HepG2 (cell line): ENCODE results near the gene HS6ST1.

Source experiments
- EZH2 ChIP-seq: conservative IDR thresholded peaks from 2 replicates; pipeline ENCODE4 v1.6.1; 2012; ENCODE audit warnings: mild to moderate bottlenecking, low read depth, low read length, moderate library complexity
- FOXP1 ChIP-seq, 2 experiments: fragments of 450-650 bp in 1 of 2; IDR thresholded peaks; 2 replicates each; pipeline ENCODE4 v1.6.1; 2017 to 2018; ENCODE audit warnings: antibody characterized with exemption in 1 of 2
- KAT7 ChIP-seq: IDR thresholded peaks from 2 replicates; pipeline ENCODE4 v1.6.1; 2018; ENCODE audit warnings: borderline replicate concordance, missing compliant biosample characterization
- RFXANK ChIP-seq: IDR thresholded peaks from 2 replicates; pipeline ENCODE4 v1.6.1; 2016
- SNRNP70 ChIP-seq: fragments of 200-400 bp; formaldehyde crosslinking; IDR thresholded peaks from 2 replicates; pipeline ENCODE4 v1.6.1; 2017; ENCODE audit warnings: mild to moderate bottlenecking, low read depth, low read length, moderate library complexity
- ZNF501 ChIP-seq: sonication (generic); formaldehyde crosslinking; IDR thresholded peaks from 2 replicates; pipeline ENCODE4 v1.5.1; 2020; ENCODE audit warnings: mild to moderate bottlenecking, moderate library complexity, missing genetic modification reagents
- ZNF773 ChIP-seq: sonication (generic); formaldehyde crosslinking; IDR thresholded peaks from 2 replicates; pipeline ENCODE4 v1.4.0; 2020; ENCODE audit warnings: missing genetic modification reagents, borderline replicate concordance
- ZNF891 ChIP-seq: sonication (generic); formaldehyde crosslinking; IDR thresholded peaks from 2 replicates; pipeline ENCODE4 v1.5.0; 2020; ENCODE audit warnings: mild to moderate bottlenecking, missing genetic modification reagents

DNA sequence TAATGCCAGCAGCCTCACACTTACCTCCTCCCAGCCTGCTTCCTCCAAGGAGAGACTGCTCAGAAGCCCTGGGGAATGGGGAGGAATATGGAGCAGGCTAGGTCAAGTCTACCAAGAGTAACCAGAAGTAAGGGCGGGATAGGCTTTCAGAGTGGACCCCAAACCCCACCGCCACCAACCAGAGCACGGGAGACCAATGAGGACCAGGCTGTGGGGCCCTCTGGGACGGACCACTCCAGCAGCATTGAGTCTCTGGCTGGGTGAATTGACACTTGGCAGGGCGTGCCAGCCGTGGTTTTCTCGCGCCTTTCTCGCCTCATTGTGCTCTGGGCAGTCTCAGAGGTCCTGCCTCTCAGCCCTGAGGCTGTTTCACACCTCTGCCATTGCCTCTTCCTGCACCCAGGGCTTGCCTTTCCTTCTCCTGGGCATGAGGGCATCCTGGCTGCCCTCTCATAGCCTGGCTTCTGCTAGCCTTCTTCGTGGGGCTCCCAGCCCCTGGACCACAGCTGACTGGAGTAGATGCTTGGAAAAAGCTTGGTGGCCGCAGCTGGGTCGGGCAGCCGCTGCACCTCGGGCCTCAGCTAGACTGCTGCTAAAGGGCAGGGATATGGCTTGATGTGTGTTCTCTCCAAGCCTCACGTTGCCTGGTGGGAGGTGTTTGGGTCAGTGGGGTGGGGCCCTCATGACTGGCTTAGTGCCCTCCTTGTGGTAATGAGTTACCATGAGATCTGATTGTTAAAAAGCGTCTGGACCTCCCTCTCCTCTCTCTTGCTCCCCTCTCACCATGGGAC is 40.5 kb upstream of the HS6ST1 start:
- TF ChIP-seq ZNF891 (CRISPR knock-in tag) (no peak), EZH2 (no peak), FOXP1 (IDR thresholded peaks at IDR 0.05) (no peak), FOXP1 (CRISPR knock-in tag; IDR thresholded peaks at IDR 0.05) (no peak), RFXANK (CRISPR knock-in tag) (no peak), ZNF773 (CRISPR knock-in tag) (no peak), SNRNP70 (no peak), ZNF501 (no peak), KAT7 (no peak)
